Adrenal gland (tissue), 12 donors: ENCODE data around the gene ATP5F1C. TPM values are rescaled to one million over a fixed set of nuclear protein-coding genes. Genes with fewer than 3 reads are reported as not detected.
"Not testable (repeated sequence)": the region's sequence is repeated elsewhere in the genome, so short reads cannot be mapped to it uniquely, and the experiment has no call there.

Source experiments
- DNase-seq, 7 donors: peaks; one replicate each; pipeline ENCODE4 v3.0.0-alpha.2; 2019 to 2020
- H3K27ac ChIP-seq, 5 donors: fragments of 200-600 bp; sonication (generic) in 4 of 5; 1 replicate in 3 of 5; 2 replicates in 2 of 5; pipeline versions ENCODE4 v1.5.1 to v1.8.0; 2016 to 2020; ENCODE audit warnings: mild to moderate bottlenecking in 1 of 5
- H3K27me3 ChIP-seq: fragments of 200-600 bp; 2 replicates; pipeline ENCODE4 v1.8.0; 2021
- H3K36me3 ChIP-seq, 2 donors: fragments of 200-600 bp; replicated peaks in 1 of 2; 1 replicate in 1 of 2; 2 replicates in 1 of 2; pipeline versions ENCODE4 v1.5.1 to v1.8.0; 2018 to 2022
- H3K4me1 ChIP-seq, 2 donors: fragments of 200-600 bp; replicated peaks in 1 of 2; 1 replicate in 1 of 2; 2 replicates in 1 of 2; pipeline versions ENCODE4 v1.5.1 to v1.8.0; 2018 to 2021
- H3K4me3 ChIP-seq, 4 donors: fragments of 200-600 bp; sonication (generic) in 3 of 4; one replicate each; pipeline ENCODE4 v1.5.1; 2016 to 2018
- H3K9me3 ChIP-seq, 3 donors: fragments of 200-600 bp; sonication (generic) in 1 of 3; replicated peaks in 1 of 3; 1 replicate in 2 of 3; 2 replicates in 1 of 3; pipeline versions ENCODE4 v1.5.1 to v1.8.0; 2016 to 2021
- CTCF ChIP-seq, 6 experiments: fragments of 450-650 bp in 4 of 6; fragments of 200-600 bp in 2 of 6; sonication (generic) in 1 of 6; IDR thresholded peaks; 1 replicate in 5 of 6; 2 replicates in 1 of 6; pipeline versions ENCODE4 v1.5.1 to v1.8.0; 2016 to 2021; ENCODE audit warnings: antibody characterized with exemption in 6 of 6, mild to moderate bottlenecking in 2 of 6, moderate library complexity in 1 of 6
- POLR2A ChIP-seq, 2 donors: fragments of 450-650 bp; IDR thresholded peaks; one replicate each; pipeline ENCODE4 v1.6.1; 2017; ENCODE audit warnings: antibody characterized with exemption in 2 of 2, mild to moderate bottlenecking in 2 of 2, moderate library complexity in 1 of 2
- WGBS, 4 donors: extraction: QIAGEN DNeasy Blood & Tissue Kit in 2 of 4; methylation state at CpG; one replicate each; pipeline versions ENCODE4 v1.1.5 to v1.1.7; 2013 to 2017; 5-methylcytosine and 5-hydroxymethylcytosine counted together
- intact Hi-C, 2 donors: fragments of 100-400 bp; cut with DNase I; formaldehyde crosslinking; loops; one replicate each; pipeline versions ENCODE4 v1.14.1 to v1.15.0; 2022 to 2023
- polyA plus RNA-seq, 3 donors: library from polyadenylated mRNA; stranded (reverse); fragments of 200-250 nt in 2 of 3; fragments of 350-450 nt in 1 of 3; fragmentation: Illumina TruSeq in 1 of 3; extraction: RNeasy Lipid Tissue Mini Kit (QIAGEN cat#74804) in 1 of 3; gene quantifications; one replicate each; pipeline ENCODE4 v1.2.3, GENCODE V29; 2013 to 2014
- total RNA-seq, 9 donors: library from RNA; depleted of rRNA in 4 of 9; stranded (reverse); fragments of >200 nt in 4 of 9; fragments of 120-200 nt in 1 of 9; fragmentation: NEBNext Ultra II Directional in 1 of 9; extraction: Animal tissue kit (Norgen Biotek cat#: 25700) in 1 of 9; gene quantifications; one replicate each; pipeline versions ENCODE4 v1.1.0 to v1.2.4, GENCODE V29; 2013 to 2023
- donor health status: healthy with polysubstance abuse.
- donor health status: Bipolar disorder and iron deficiency.
- donor health status: DM: yes; HTN: yes; CAD: no.
- donor health status: DM: no; HTN: no; CAD: no.
- donor health status: DM: no; HTN: no; CAD: no.
- donor health status: DM: yes; HTN: yes; CAD: no.

Gene ATP5F1C
- total and polyA plus RNA-seq, 12 donors: 453 to 1,397 (median 555) TPM

DNA sequence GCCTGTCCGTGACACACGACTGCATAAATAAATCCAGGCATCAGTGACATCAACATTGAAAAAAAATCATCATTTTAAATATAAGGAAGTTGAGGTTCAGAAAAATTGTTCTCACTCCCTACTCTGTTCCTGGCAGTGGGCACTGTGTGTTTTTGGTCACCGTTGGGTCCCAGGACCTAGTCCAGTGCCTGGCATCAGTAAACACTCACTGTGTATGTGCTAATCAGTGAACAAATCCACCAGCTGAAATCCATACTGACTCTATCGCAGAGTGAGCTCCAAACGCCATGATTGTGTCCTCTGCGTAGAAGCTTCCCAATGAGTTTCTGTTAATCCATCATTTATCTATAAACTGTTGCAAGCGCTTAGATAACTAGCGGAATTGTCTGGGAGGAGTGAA, 43.7 kb upstream of the ATP5F1C start:
- intact Hi-C loops: no loop called here
- Histone ChIP-seq H3K9me3 (no peaks in the 10 kb centered on the region), H3K27ac (no peak overlapping the region), H3K36me3 (no peaks in the 10 kb centered on the region), H3K4me1 (peaks cover 0 to 8% of the 10 kb centered on the region in 2 donors), H3K27me3 (no peaks in the 10 kb centered on the region), H3K4me3 (no peak overlapping the region)
- TF ChIP-seq POLR2A (IDR thresholded peaks at IDR 0.05) (no peak), CTCF (IDR thresholded peaks at IDR 0.05) (no peak)
- no peak for DNase-seq
- WGBS, 4 donors: 89 to 94% (median 92%) methylated on average over 8 of the region's 8 CpGs

DNA sequence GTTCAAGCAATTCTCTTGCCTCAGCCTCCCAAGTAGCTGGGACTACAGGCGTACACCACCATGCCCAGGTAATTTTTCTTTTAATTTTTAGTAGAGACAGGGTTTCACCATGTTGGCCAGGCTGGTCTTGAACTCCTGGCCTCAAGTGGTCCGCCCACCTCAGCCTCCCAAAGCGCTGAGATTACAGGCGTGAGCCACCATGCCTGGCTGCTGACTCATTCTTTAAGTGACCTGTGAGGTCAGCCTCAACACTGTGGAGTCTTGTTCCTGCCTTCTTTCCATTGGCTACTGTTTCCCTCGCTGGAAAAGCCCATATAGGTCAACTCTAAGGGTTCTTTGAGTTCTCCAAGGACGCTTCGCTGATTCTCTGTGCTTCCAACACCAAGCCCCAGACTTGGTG, 39.3 kb upstream of the ATP5F1C start:
- H3K4me3 ChIP-seq, H3K27ac ChIP-seq, DNase-seq, H3K27me3 ChIP-seq, H3K4me1 ChIP-seq, H3K9me3 ChIP-seq, intact Hi-C loops: not testable (repeated sequence)
- peaks cover 0 to 17% of the 10 kb centered on the region in 2 donors for H3K36me3 ChIP-seq
- WGBS, 4 donors: 89 to 93% (median 90%) methylated on average over 7 of the region's 7 CpGs

GRCh38 chr10:7750222-7750621, 37.8 kb upstream of the ATP5F1C start:
- Histone ChIP-seq H3K27ac (no peak overlapping the region), H3K9me3 (no peaks in the 10 kb centered on the region), H3K4me3 (no peak overlapping the region), H3K27me3 (no peaks in the 10 kb centered on the region), H3K36me3 (peaks cover 0 to 32% of the 10 kb centered on the region in 2 donors), H3K4me1 (no peaks in the 10 kb centered on the region)
- WGBS, 4 donors: 87 to 96% (median 93%) methylated on average over 5 of the region's 5 CpGs
- DNase-seq: no peak
- intact Hi-C loops: loop anchor here in 1 of 2 donors (10.0 kb wide), 1 partner anchor 65 kb away; the partner anchor contains the start of gene TAF3
- TF ChIP-seq CTCF (IDR thresholded peaks at IDR 0.05) (no peak), POLR2A (IDR thresholded peaks at IDR 0.05) (no peak)

DNA sequence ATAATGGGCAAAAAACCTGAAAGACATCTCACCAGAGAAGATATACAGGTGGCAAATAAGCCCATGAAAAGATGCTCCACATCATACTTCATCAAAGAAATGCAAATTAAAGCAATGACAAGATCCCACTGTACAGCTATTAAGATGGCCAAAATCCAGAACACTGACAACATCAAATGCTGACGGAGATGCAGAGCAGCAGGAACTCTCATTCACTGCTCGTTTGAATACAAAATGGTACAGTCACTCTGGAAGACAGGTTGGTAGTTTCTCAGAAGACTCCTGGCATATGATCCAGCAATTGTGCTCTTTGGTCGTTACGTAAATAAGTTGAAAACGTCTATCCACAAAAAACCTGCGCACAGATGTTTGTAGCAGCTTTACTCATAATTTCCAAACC, 35.7 kb upstream of the ATP5F1C start:
- no peak overlapping the region for H3K27ac ChIP-seq
- intact Hi-C loops: loop anchor here in 1 of 2 donors (10.0 kb wide), 1 partner anchor 63 kb away; the partner anchor contains the start of gene TAF3
- WGBS, 4 donors: 86 to 95% (median 92%) methylated on average over 6 of the region's 6 CpGs
- no peak for DNase-seq
- peaks cover 0 to 47% of the 10 kb centered on the region in 2 donors for H3K36me3 ChIP-seq
- TF ChIP-seq POLR2A (IDR thresholded peaks at IDR 0.05) (no peak), CTCF (IDR thresholded peaks at IDR 0.05) (no peak)
- no peaks in the 10 kb centered on the region for H3K9me3 ChIP-seq
- H3K27me3 ChIP-seq: no peaks in the 10 kb centered on the region
- no peak overlapping the region for H3K4me3 ChIP-seq
- no peaks in the 10 kb centered on the region for H3K4me1 ChIP-seq

DNA sequence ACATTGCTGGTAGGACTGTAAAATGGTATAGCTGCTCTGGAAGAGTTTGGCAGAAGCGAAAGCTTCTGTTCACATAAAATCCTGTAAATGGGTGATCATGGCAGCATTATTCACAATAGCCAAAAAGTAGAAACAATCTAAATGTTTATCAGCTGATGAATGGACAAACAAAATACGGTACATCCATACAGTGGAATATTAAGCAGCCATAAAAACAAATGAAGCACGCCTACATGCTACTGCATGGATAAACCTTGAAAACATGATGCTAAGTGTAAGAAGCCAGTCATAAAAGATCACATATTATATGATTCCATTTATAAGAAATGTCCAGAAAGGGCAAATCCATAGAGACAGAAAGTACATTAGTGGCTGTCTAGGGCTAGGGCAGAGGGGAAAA, 32.9 kb upstream of the ATP5F1C start:
- H3K9me3 ChIP-seq: no peaks in the 10 kb centered on the region
- TF ChIP-seq POLR2A (IDR thresholded peaks at IDR 0.05) (no peak), CTCF (IDR thresholded peaks at IDR 0.05) (no peak)
- H3K27me3 ChIP-seq: no peaks in the 10 kb centered on the region
- intact Hi-C loops: loop anchor here in 1 of 2 donors (10.0 kb wide), 1 partner anchor 60 kb away; the partner anchor contains the start of gene TAF3
- H3K27ac ChIP-seq: no peak overlapping the region
- no peaks in the 10 kb centered on the region for H3K4me1 ChIP-seq
- 95 to 100% (median 98%) methylated on average over 3 of the region's 3 CpGs for WGBS, 4 donors
- DNase-seq: no peak
- H3K36me3 ChIP-seq: peaks cover 0 to 74% of the 10 kb centered on the region in 2 donors
- no peak overlapping the region for H3K4me3 ChIP-seq
